Effector CD8-positive, alpha-beta T cell (primary cell): ENCODE measurements around the gene HEG1.

Source experiments
- DNase-seq: peaks from one replicate; lab custom pipeline; 2025; lab: John Stamatoyannopoulos, UW

HEG1 gene

GRCh38 chr3:125048282-125048681, 7.5 kb downstream of the HEG1 start:
- DNase-seq, result no peak

DNA sequence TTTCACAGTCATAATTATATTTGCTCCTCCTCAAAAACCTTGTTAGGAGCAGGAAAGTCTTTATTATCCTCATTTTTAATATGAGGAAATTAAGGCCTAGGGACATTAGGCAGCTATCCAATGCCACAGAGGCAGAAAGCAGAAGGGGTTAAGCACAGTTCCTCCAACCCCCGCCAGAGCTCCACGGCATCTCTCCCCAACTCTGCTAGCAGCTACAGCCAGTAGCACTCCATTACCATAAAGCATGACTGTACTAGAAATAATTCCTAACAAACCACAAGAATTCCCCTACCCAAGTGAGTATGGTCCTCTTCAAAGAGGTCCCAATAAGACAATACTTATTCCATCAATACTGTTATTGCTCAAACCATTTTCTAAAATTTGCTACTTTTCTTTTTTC, 9.8 kb downstream of the HEG1 start:
- no peak for DNase-seq

- no peak for DNase-seq
Observed at GRCh38 chr3:125045194-125045593, 10.6 kb downstream of the HEG1 start.

- DNase-seq, result no peak
Observed at GRCh38 chr3:125043599-125044151, 12.1 kb downstream of the HEG1 start.

GRCh38 chr3:125042725-125043406, 12.9 kb downstream of the HEG1 start:
- no peak for DNase-seq

- no peak for DNase-seq
Observed at GRCh38 chr3:125039131-125040100, 16.4 kb downstream of the HEG1 start.

GRCh38 chr3:125037498-125038150, 18.2 kb downstream of the HEG1 start:
- no peak for DNase-seq

DNA sequence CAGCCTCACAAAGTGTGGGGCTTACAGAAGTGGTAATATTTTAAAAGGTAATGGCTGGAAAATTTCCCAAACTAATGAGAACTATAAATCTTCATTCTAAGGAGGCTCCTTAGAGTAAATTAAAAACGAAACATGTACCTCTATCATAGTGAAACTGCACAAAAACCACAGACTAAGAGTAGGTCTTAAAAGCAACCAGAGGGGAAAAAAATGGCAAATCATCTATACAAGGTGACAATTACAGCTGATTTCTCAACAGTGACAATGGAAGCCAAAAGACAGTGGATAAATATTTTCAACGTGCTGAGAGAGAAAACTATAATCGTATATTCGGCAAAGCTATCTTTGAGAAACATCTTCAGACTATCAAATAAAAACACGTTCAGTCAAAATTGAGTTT, 20.6 kb downstream of the HEG1 start:
- no peak for DNase-seq

DNA sequence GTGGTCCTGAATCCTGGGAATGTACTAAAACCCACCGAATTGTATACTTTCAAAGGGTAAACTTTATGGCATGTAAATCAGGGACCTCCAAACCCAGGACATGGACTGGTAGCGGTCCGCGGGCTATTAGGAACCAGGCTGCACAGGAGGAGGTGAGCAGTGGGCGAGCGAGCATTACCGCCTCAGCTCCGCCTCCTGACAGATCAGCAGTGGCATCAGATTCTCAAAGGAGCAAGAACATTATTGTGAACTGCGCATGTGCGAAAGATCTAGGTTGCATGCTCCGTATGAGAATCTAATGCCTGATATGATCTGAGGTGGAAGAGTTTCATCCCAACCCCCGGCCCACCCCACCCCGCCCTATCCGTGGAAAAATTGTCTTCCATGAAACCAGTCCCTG, 22.2 kb downstream of the HEG1 start:
- DNase-seq, result no peak

DNA sequence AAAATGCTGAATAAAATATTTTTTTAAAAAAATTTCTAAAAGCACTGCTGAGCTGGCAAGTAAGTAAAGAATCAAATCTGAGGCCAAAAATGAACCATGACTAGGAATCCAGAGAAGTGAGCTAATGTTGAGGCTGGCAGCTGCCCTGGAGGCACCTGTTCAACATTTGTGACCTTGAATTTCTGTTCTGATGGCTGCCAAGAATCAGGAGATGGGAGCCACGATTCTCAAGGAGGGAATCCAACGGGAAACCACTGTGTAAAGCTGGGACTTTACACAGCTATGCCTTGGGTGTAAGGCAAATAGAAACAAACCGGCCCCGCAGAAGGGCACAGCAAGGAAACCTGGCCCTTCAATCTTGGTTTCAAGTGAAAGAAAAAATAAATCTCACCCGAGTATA, 22.7 kb downstream of the HEG1 start:
- no peak for DNase-seq

- DNase-seq, result no peak
Observed at GRCh38 chr3:125032683-125033082, 23.1 kb downstream of the HEG1 start.

DNA sequence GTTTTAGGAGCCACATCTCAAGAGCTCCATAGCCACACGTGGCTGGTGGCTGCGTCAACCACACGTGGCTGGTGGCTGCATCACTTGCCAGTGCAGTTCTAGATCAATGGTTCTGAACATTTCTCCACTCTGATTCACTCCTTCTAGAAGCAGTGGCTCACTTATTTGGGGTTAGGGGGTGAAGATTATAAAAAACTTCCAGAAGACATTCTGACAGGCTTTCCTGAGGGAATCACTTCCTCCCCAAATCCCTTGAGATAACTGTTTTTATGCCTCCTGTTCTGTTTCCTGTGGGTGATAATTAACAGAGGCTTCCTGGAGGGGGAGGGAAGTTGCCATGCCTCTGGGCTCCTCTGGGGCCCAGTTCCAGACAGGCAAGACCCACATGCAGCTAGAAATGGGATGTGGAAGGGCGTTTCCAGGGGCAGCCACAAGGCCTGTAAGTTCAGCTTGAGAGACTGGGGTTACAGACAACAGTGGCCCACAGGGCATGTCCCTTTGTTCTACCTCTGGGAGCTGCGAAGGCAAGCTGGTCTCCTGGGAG, 23.6 kb downstream of the HEG1 start:
- no peak for DNase-seq

DNA sequence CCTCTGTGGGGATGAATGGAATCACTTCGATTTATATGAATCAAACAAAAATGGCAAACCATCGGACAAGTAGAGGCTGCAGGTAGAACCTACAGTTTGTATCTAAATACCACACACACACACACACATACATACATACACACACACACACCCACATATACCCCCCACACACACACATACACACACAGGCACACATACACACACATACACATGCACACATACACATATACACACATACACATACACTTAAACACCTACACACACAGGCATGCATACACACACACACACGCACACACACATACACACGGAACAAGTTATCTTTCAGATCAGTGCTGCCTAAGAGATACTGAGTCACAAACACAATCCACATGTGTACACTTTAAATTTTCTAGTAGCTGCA, 24.3 kb downstream of the HEG1 start:
- no peak for DNase-seq

DNA sequence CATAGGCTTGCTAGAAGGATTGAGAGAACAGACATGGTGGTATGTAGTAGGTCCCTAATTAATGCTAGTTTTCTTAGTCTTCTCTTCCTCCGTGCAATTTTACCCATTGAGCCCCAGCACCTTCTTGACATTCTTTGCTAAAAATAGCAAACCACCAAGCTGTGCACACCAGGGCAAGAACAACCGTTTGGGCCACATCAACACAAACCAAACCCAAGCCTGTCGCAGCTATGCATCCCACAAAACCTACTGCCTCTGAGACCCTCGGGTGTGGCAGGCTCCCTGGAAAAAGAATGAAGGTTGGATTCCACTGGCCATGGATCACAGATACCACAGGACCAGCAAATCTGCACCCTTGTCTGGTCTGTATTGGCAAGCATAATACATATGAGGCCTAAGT, 27.1 kb downstream of the HEG1 start:
- DNase-seq, result no peak

DNA sequence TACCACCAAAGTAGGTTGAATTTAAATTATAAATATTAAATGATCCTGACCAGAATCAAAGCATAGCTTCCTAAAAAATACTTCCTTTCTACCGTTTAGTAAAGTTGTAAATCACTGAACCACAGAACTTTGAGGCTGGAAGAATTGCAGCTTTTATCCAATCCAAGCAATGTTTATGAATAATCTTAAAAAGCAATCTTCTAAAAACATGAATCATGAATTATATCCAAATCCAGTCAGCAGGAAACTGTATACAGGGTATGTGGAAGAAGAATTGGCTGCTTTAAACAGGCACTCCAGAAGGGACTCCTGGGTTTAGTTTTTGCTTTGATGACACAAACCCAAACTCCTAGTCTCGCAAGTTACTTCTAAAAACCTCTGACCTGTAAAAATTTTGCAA, 30.2 kb downstream of the HEG1 start:
- no peak for DNase-seq

DNA sequence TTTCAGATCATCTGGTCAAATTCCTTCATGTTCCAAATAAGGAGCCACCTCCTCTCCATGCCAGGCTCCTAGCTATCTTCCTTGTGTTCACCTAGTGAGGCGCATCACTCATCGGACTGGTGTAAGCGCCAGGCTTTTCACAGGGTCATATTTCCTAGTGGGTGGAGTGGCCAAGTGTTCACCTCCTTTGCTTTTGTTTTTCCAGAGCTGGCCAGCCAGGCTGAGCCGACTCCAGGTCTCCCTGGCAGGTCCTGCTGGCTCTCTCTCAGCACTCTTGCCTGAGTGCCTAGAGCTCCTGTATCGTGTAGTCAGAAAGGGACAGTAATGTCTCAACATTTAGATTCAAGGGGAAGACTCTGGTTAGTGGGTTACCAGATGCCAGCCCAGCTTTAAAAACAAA, 31.0 kb downstream of the HEG1 start:
- DNase-seq, result no peak

- DNase-seq, result no peak
Observed at GRCh38 chr3:125023833-125024555, 31.8 kb downstream of the HEG1 start.

GRCh38 chr3:125022206-125022605, 33.6 kb downstream of the HEG1 start:
- no peak for DNase-seq

- DNase-seq, result no peak
Observed at GRCh38 chr3:125019271-125019670, 36.5 kb downstream of the HEG1 start.

GRCh38 chr3:125017406-125017805, 38.4 kb downstream of the HEG1 start:
- no peak for DNase-seq

DNA sequence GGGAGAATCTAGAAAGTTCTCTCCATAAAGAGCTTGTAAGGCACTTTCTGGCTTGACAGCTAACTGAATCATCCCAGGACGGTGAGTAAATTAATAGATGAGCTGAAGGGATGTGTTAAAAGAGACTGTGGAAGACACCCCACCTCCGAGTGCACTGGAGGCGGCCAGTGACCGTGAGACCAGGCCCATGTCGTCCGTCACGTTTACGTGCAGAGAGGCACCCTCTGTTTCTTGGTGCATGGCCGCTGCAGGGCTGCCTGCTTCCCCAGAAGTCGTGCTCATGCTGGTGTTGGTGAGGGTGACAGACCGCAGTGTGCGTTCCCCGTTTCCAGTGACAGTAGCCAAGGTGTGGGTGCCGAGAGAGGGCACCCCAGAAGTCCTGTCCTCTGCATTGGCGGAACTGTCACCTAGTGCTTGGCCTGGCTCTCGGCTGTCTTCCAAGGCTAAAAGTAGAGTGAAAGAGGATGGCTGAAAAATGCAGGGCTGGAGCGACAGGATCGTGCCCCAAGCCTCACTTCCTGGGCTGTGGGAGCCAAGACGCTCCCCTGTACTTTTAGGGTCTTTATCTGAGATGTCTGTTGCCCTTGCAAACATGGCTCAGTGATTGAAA, 41.1 kb downstream of the HEG1 start:
- no peak for DNase-seq
